Calu3 (cell line): Measurements from ENCODE around the gene SLC44A4. TPM values are rescaled to one million over a fixed set of nuclear protein-coding genes. Genes with fewer than 3 reads are reported as not detected.
"Not testable (repeated sequence)": the region's sequence is repeated elsewhere in the genome, so short reads cannot be mapped to it uniquely, and the experiment has no call there.

Experiments
- BruUV-seq: library from RNA; stranded (reverse); fragments of 400-500 nt; replicated peaks from 2 replicates; lab custom pipeline; 2021; lab: Mats Ljungman, UMichigan
- CTCF ChIA-PET: fragments of 300-600 bp; sonication (Branson Sonifier 250); formaldehyde crosslinking; loops from one replicate; lab custom pipeline; 2022; ENCODE audit warnings: antibody characterized with exemption; lab: Charles Lee
- DNase-seq: peaks from one replicate; pipeline ENCODE4 v3.0.0; 2022
- H3K27ac Mint-ChIP-seq: one replicate; pipeline ENCODE4 v1.8.0; 2022; ENCODE audit warnings: mixed read lengths; ENCODE audit not compliant: unreplicated experiment
- H3K27me3 Mint-ChIP-seq: one replicate; pipeline ENCODE4 v1.8.0; 2022; ENCODE audit warnings: mixed read lengths; ENCODE audit not compliant: unreplicated experiment
- H3K36me3 Mint-ChIP-seq: one replicate; pipeline ENCODE4 v1.8.0; 2022; ENCODE audit warnings: mild to moderate bottlenecking, moderate library complexity, mixed read lengths; ENCODE audit not compliant: insufficient read depth, unreplicated experiment
- H3K4me1 Mint-ChIP-seq: one replicate; pipeline ENCODE4 v1.8.0; 2022; ENCODE audit warnings: mild to moderate bottlenecking, low read depth, mixed read lengths; ENCODE audit not compliant: unreplicated experiment
- H3K4me3 Mint-ChIP-seq: one replicate; pipeline ENCODE4 v1.8.0; 2022; ENCODE audit warnings: mild to moderate bottlenecking, low read depth, moderate library complexity, mixed read lengths; ENCODE audit not compliant: unreplicated experiment
- H3K9me3 Mint-ChIP-seq: one replicate; pipeline ENCODE4 v1.8.0; 2022; ENCODE audit warnings: low read depth, mixed read lengths; ENCODE audit not compliant: unreplicated experiment
- CTCF ChIP-seq: fragments of 200-600 bp; IDR thresholded peaks from one replicate; pipeline ENCODE4 v1.8.0; 2022; ENCODE audit warnings: antibody characterized with exemption; ENCODE audit not compliant: unreplicated experiment
- intact Hi-C: fragments of 100-400 bp; cut with micrococcal nuclease; formaldehyde crosslinking; loops from one replicate; pipeline ENCODE4 v1.10.0; 2022; ENCODE audit not compliant: unreplicated experiment
- total RNA-seq: library from RNA; stranded (reverse); gene quantifications from 2 replicates; pipeline ENCODE4 v1.2.3, GENCODE V29; 2022

SLC44A4 gene
- total RNA-seq, 1 experiment from 2014 or later, result 185 TPM

GRCh38 chr6:31842053-31842452 lies 36.7 kb downstream of the SLC44A4 start:
- Mint-ChIP-seq H3K4me1 (peaks cover 22% of the 10 kb centered on the region), H3K9me3 (no peaks in the 10 kb centered on the region), H3K27me3 (no peaks in the 10 kb centered on the region), H3K36me3 (peaks cover 86% of the 10 kb centered on the region), H3K27ac (no peak overlapping the region), H3K4me3 (no peak overlapping the region)
- no peak for DNase-seq
- CTCF ChIA-PET, result interaction anchor here (1.1 kb wide), 1 partner anchor 67 kb away, joined by 3 read pairs; no protein-coding TSS in a partner anchor
- intact Hi-C loops, result no loop called here
- TF ChIP-seq CTCF, result no peak
- BruUV-seq, result no TSS peak

- DNase-seq, H3K27me3 Mint-ChIP-seq, H3K9me3 Mint-ChIP-seq, intact Hi-C loops, H3K4me3 Mint-ChIP-seq, BruUV-seq: not testable (repeated sequence)
- H3K36me3 Mint-ChIP-seq, result peaks cover 97% of the 10 kb centered on the region
- CTCF ChIA-PET, result interaction anchor here (0.9 kb wide), 1 partner anchor 23 kb away, joined by 3 read pairs; the partner anchor contains the start of gene NEU1
- H3K27ac Mint-ChIP-seq, result peak overlapping the region; percentile 33
- peaks cover 36% of the 10 kb centered on the region for H3K4me1 Mint-ChIP-seq
These were observed 39.0 kb downstream of the SLC44A4 start for GRCh38 chr6:31839779-31840126.

GRCh38 chr6:31838968-31839367 lies 39.8 kb downstream of the SLC44A4 start:
- H3K4me1 Mint-ChIP-seq, result peaks cover 44% of the 10 kb centered on the region
- DNase-seq, result no peak
- TF ChIP-seq CTCF, result no peak
- H3K36me3 Mint-ChIP-seq, result peaks cover 100% of the 10 kb centered on the region
- intact Hi-C loops, result no loop called here
- no peaks in the 10 kb centered on the region for H3K9me3 Mint-ChIP-seq
- no peaks in the 10 kb centered on the region for H3K27me3 Mint-ChIP-seq
- BruUV-seq, result no TSS peak
- CTCF ChIA-PET, result interaction anchor here (0.6 to 1.6 kb wide), 4 partner anchors 24 to 69 kb away, joined by 3 to 5 read pairs (median 3); partner anchors contain the start of genes LSM2 and NEU1
- H3K4me3 Mint-ChIP-seq, result peak overlapping the region; percentile 89
- peak overlapping the region; percentile 33 for H3K27ac Mint-ChIP-seq

- intact Hi-C loops, H3K9me3 Mint-ChIP-seq, DNase-seq, H3K27me3 Mint-ChIP-seq, BruUV-seq, H3K27ac Mint-ChIP-seq: not testable (repeated sequence)
- H3K36me3 Mint-ChIP-seq, result peaks cover 100% of the 10 kb centered on the region
- H3K4me3 Mint-ChIP-seq, result peak overlapping the region; percentile 89
- CTCF ChIA-PET, result interaction anchor here (0.7 to 1.6 kb wide), 3 partner anchors 25 to 68 kb away, joined by 3 to 5 read pairs (median 4); partner anchors contain the start of gene NEU1
- peaks cover 45% of the 10 kb centered on the region for H3K4me1 Mint-ChIP-seq
These were observed 40.7 kb downstream of the SLC44A4 start for GRCh38 chr6:31838114-31838553.

- no peak for TF ChIP-seq CTCF
- Mint-ChIP-seq H3K4me1 (peaks cover 45% of the 10 kb centered on the region), H3K4me3 (peak overlapping the region; percentile 89), H3K36me3 (peaks cover 100% of the 10 kb centered on the region), H3K27me3 (no peaks in the 10 kb centered on the region), H3K9me3 (no peaks in the 10 kb centered on the region), H3K27ac (peak overlapping the region; percentile 99)
- BruUV-seq, result no TSS peak
- CTCF ChIA-PET, result interaction anchor here (0.6 to 1.6 kb wide), 5 partner anchors 10 to 198 kb away, joined by 3 to 6 read pairs (median 4); partner anchors contain the start of genes HSPA1B and NEU1
- DNase-seq, result no peak
- intact Hi-C loops, result no loop called here
These were observed 41.3 kb downstream of the SLC44A4 start for GRCh38 chr6:31837369-31838113.
